Mesendoderm (in vitro differentiated cells): ENCODE data around the gene TRPV4.

Experiments
- DNase-seq: peaks from one replicate; pipeline ENCODE4 v3.0.0; 2013
- H2AK5ac ChIP-seq: 2 replicates; pipeline ENCODE4 v1.6.1; 2013; ENCODE audit warnings: low read length, inconsistent platforms
- H2BK120ac ChIP-seq: 2 replicates; pipeline ENCODE4 v1.6.1; 2013; ENCODE audit warnings: low read depth, mild to moderate bottlenecking, low read length, moderate library complexity, mixed read lengths
- H2BK15ac ChIP-seq: replicated peaks from 2 replicates; pipeline ENCODE4 v1.6.1; 2013; ENCODE audit warnings: low read depth, mild to moderate bottlenecking, moderate library complexity
- H2BK5ac ChIP-seq: 2 replicates; pipeline ENCODE4 v1.6.1; 2013; ENCODE audit warnings: low read length, inconsistent platforms
- H3K18ac ChIP-seq: 2 replicates; pipeline ENCODE4 v1.6.1; 2013; ENCODE audit warnings: mild to moderate bottlenecking, low read length, mixed read lengths
- H3K23ac ChIP-seq: one replicate; pipeline ENCODE4 v1.6.1; 2013; ENCODE audit warnings: low read length
- H3K27ac ChIP-seq: 2 replicates; pipeline ENCODE4 v1.5.1; 2013; ENCODE audit warnings: low read depth, mild to moderate bottlenecking, inconsistent platforms, low read length, moderate library complexity
- H3K27me3 ChIP-seq: 2 replicates; pipeline ENCODE4 v1.6.1; 2013; ENCODE audit warnings: low read length, control low read depth, mild to moderate bottlenecking, inconsistent platforms; ENCODE audit not compliant: insufficient read depth, poor library complexity
- H3K36me3 ChIP-seq: 2 replicates; pipeline ENCODE4 v1.6.1; 2013; ENCODE audit warnings: low read length, inconsistent platforms; ENCODE audit not compliant: control insufficient read depth, insufficient read depth
- H3K4ac ChIP-seq: one replicate; pipeline ENCODE4 v1.6.1; 2013; ENCODE audit warnings: low read depth, mild to moderate bottlenecking, low read length, moderate library complexity
- H3K4me1 ChIP-seq: 2 replicates; pipeline ENCODE4 v1.6.1; 2013; ENCODE audit warnings: low read depth, low read length, inconsistent platforms; ENCODE audit not compliant: control insufficient read depth
- H3K4me2 ChIP-seq: 2 replicates; pipeline ENCODE4 v1.6.1; 2013; ENCODE audit warnings: low read length
- H3K4me3 ChIP-seq: 2 replicates; pipeline ENCODE4 v1.5.1; 2013; ENCODE audit warnings: mild to moderate bottlenecking, low read length
- H3K56ac ChIP-seq: one replicate; pipeline ENCODE4 v1.6.1; 2013; ENCODE audit warnings: low read length
- H3K79me1 ChIP-seq: 2 replicates; pipeline ENCODE4 v1.6.1; 2013; ENCODE audit warnings: low read length, inconsistent platforms
- H3K79me2 ChIP-seq: 2 replicates; pipeline ENCODE4 v1.6.1; 2013; ENCODE audit warnings: mild to moderate bottlenecking, low read length; ENCODE audit not compliant: control insufficient read depth, insufficient read depth
- H3K9ac ChIP-seq: 2 replicates; pipeline ENCODE4 v1.6.1; 2013; ENCODE audit warnings: low read length, inconsistent platforms
- H4K5ac ChIP-seq: one replicate; pipeline ENCODE4 v1.6.1; 2013; ENCODE audit warnings: low read length
- H4K8ac ChIP-seq: one replicate; pipeline ENCODE4 v1.6.1; 2013; ENCODE audit warnings: low read depth, mild to moderate bottlenecking, control low read depth, low read length, moderate library complexity
- WGBS: extraction: QIAGEN DNeasy Blood & Tissue Kit; methylation state at CpG from one replicate; pipeline ENCODE4 v1.1.7; 2013; ENCODE audit warnings: low lambda C conversion rate, missing lambda C conversion rate; ENCODE audit not compliant: insufficient coverage; ENCODE audit errors: extremely low coverage; 5-methylcytosine and 5-hydroxymethylcytosine counted together

Gene TRPV4

GRCh38 chr12:109827080-109827479 lies 6.1 kb downstream of the TRPV4 start:
- H3K27ac ChIP-seq, result no peak overlapping the region
- H2AK5ac ChIP-seq, result no peak overlapping the region
- H3K23ac ChIP-seq, result no peak overlapping the region
- H3K9ac ChIP-seq, result no peak overlapping the region
- H3K36me3 ChIP-seq, result no peaks in the 10 kb centered on the region
- H3K18ac ChIP-seq, result no peak overlapping the region
- H3K79me1 ChIP-seq, result no peaks in the 10 kb centered on the region
- H2BK120ac ChIP-seq, result no peak overlapping the region
- H3K56ac ChIP-seq, result no peak overlapping the region
- no peaks in the 10 kb centered on the region for H3K27me3 ChIP-seq
- no peak overlapping the region for H3K4me3 ChIP-seq
- H4K8ac ChIP-seq, result no peak overlapping the region
- H4K5ac ChIP-seq, result no peak overlapping the region
- no peak overlapping the region for H2BK15ac ChIP-seq
- H3K4me1 ChIP-seq, result peaks cover 2% of the 10 kb centered on the region
- no peak overlapping the region for H3K4ac ChIP-seq
- no peak for DNase-seq
- WGBS, result no CpG with 5 or more reads among the region's 3 CpGs
- no peak overlapping the region for H3K4me2 ChIP-seq
- H3K79me2 ChIP-seq, result no peaks in the 10 kb centered on the region
- no peak overlapping the region for H2BK5ac ChIP-seq

- Histone ChIP-seq H3K18ac (no peak overlapping the region), H3K79me2 (no peaks in the 10 kb centered on the region), H2AK5ac (no peak overlapping the region), H3K4me1 (peaks cover 2% of the 10 kb centered on the region), H2BK15ac (no peak overlapping the region), H3K23ac (no peak overlapping the region), H4K8ac (no peak overlapping the region), H2BK5ac (no peak overlapping the region), H3K27ac (no peak overlapping the region), H3K4ac (no peak overlapping the region), H3K4me3 (no peak overlapping the region), H3K27me3 (no peaks in the 10 kb centered on the region), H3K56ac (no peak overlapping the region), H3K4me2 (no peak overlapping the region), H3K79me1 (no peaks in the 10 kb centered on the region), H4K5ac (no peak overlapping the region), H3K9ac (no peak overlapping the region), H2BK120ac (no peak overlapping the region), H3K36me3 (no peaks in the 10 kb centered on the region)
- WGBS, result no CpG with 5 or more reads among the region's 8 CpGs
- DNase-seq, result no peak
Observed at GRCh38 chr12:109824731-109825130, 8.5 kb downstream of the TRPV4 start.

- peaks cover 2% of the 10 kb centered on the region for H3K4me1 ChIP-seq
- H3K36me3 ChIP-seq, result no peaks in the 10 kb centered on the region
- no CpG with 5 or more reads among the region's 15 CpGs for WGBS
- H2AK5ac ChIP-seq, result no peak overlapping the region
- H4K5ac ChIP-seq, result no peak overlapping the region
- H3K4me2 ChIP-seq, result no peak overlapping the region
- H3K56ac ChIP-seq, result no peak overlapping the region
- H3K79me2 ChIP-seq, result no peaks in the 10 kb centered on the region
- no peak overlapping the region for H2BK120ac ChIP-seq
- H3K9ac ChIP-seq, result no peak overlapping the region
- no peaks in the 10 kb centered on the region for H3K27me3 ChIP-seq
- no peak overlapping the region for H4K8ac ChIP-seq
- H2BK15ac ChIP-seq, result no peak overlapping the region
- no peak overlapping the region for H3K4ac ChIP-seq
- H3K27ac ChIP-seq, result no peak overlapping the region
- H3K23ac ChIP-seq, result no peak overlapping the region
- DNase-seq, result no peak
- no peak overlapping the region for H3K4me3 ChIP-seq
- no peak overlapping the region for H2BK5ac ChIP-seq
- no peaks in the 10 kb centered on the region for H3K79me1 ChIP-seq
- H3K18ac ChIP-seq, result no peak overlapping the region
Observed at GRCh38 chr12:109822951-109823411, 10.2 kb downstream of the TRPV4 start.

- Histone ChIP-seq H3K9ac (no peak overlapping the region), H3K23ac (no peak overlapping the region), H3K79me2 (no peaks in the 10 kb centered on the region), H3K27ac (no peak overlapping the region), H3K4me3 (no peak overlapping the region), H3K36me3 (no peaks in the 10 kb centered on the region), H3K4me1 (peaks cover 2% of the 10 kb centered on the region), H2BK15ac (no peak overlapping the region), H2BK120ac (no peak overlapping the region), H4K8ac (no peak overlapping the region), H3K79me1 (no peaks in the 10 kb centered on the region), H3K27me3 (no peaks in the 10 kb centered on the region), H3K18ac (no peak overlapping the region), H2BK5ac (no peak overlapping the region), H2AK5ac (no peak overlapping the region), H3K56ac (no peak overlapping the region), H4K5ac (no peak overlapping the region), H3K4me2 (no peak overlapping the region), H3K4ac (no peak overlapping the region)
- DNase-seq, result no peak
- no CpG with 5 or more reads among the region's 7 CpGs for WGBS
Observed at GRCh38 chr12:109822416-109822815, 10.8 kb downstream of the TRPV4 start.

GRCh38 chr12:109821968-109822367 lies 11.2 kb downstream of the TRPV4 start:
- Histone ChIP-seq H3K79me1 (no peaks in the 10 kb centered on the region), H3K4ac (no peak overlapping the region), H3K23ac (no peak overlapping the region), H3K9ac (no peak overlapping the region), H2AK5ac (no peak overlapping the region), H3K4me2 (no peak overlapping the region), H3K18ac (no peak overlapping the region), H3K36me3 (no peaks in the 10 kb centered on the region), H3K79me2 (no peaks in the 10 kb centered on the region), H2BK5ac (no peak overlapping the region), H2BK15ac (no peak overlapping the region), H2BK120ac (no peak overlapping the region), H3K27ac (no peak overlapping the region), H3K4me3 (no peak overlapping the region), H3K56ac (no peak overlapping the region), H3K4me1 (peaks cover 2% of the 10 kb centered on the region), H4K8ac (no peak overlapping the region), H3K27me3 (no peaks in the 10 kb centered on the region), H4K5ac (no peak overlapping the region)
- DNase-seq, result no peak

- no peaks in the 10 kb centered on the region for H3K27me3 ChIP-seq
- no peak overlapping the region for H3K4me3 ChIP-seq
- H2BK15ac ChIP-seq, result no peak overlapping the region
- H3K27ac ChIP-seq, result no peak overlapping the region
- H3K56ac ChIP-seq, result no peak overlapping the region
- H3K36me3 ChIP-seq, result no peaks in the 10 kb centered on the region
- H3K18ac ChIP-seq, result no peak overlapping the region
- no peaks in the 10 kb centered on the region for H3K79me1 ChIP-seq
- H2BK120ac ChIP-seq, result no peak overlapping the region
- no peak overlapping the region for H4K5ac ChIP-seq
- H4K8ac ChIP-seq, result no peak overlapping the region
- H3K23ac ChIP-seq, result no peak overlapping the region
- no peak overlapping the region for H3K4ac ChIP-seq
- H3K4me1 ChIP-seq, result peaks cover 2% of the 10 kb centered on the region
- H2BK5ac ChIP-seq, result no peak overlapping the region
- WGBS, result no CpG with 5 or more reads among the region's 16 CpGs
- no peak overlapping the region for H3K4me2 ChIP-seq
- no peak overlapping the region for H3K9ac ChIP-seq
- H3K79me2 ChIP-seq, result no peaks in the 10 kb centered on the region
- DNase-seq, result no peak
- no peak overlapping the region for H2AK5ac ChIP-seq
Observed at GRCh38 chr12:109820816-109821381, 12.3 kb downstream of the TRPV4 start.
